ENCODE measurements around the gene PCCB. TPM values are rescaled to one million over a fixed set of nuclear protein-coding genes. Genes with fewer than 3 reads are reported as not detected.
"Not testable (repeated sequence)": the region's sequence is repeated elsewhere in the genome, so short reads cannot be mapped to it uniquely, and the experiment has no call there.

Gene PCCB
- 10 to 100 TPM; 25.3 to 69.7 (median 39.1) TPM for total RNA-seq

- Histone ChIP-seq H3K4me1 (replicated peaks in 1 of 2) (peaks cover 9 to 10% of the 10 kb centered on the region in 2 donors), H3K27ac (peak within 1 kb of the TSS; percentile 96 to 98), H3K4me3 (peak within 1 kb of the TSS; percentile 73 to 99 (median 82))
- WGBS, 10 experiments, result 0 to 2% (median 0%) methylated on average over 2 to 23 of the region's 64 CpGs; no CpG with 5 or more reads in 1 of the 10 experiments
- ATAC-seq (replicated peaks in 6 of 8), result peak; percentile 97 to 99 (median 99)
- in situ Hi-C loops (cut with MboI; ENCODE audit: low pct_unique_long_range_greater_than_20kb in 2 of 9, low sequenced_read_pairs in 9 of 9, unreplicated experiment in 9 of 9), result no loop called here
These were observed at the start of gene PCCB for GRCh38 chr3:136250059-136250902. Gene PCCB, plus strand, starts transcription at chr3:136250340. Its CDS starts 36 bp downstream, at chr3:136250376.

GRCh38 chr3:136207489-136208115 lies 42.5 kb upstream of the PCCB start:
- 0 to 86% (median 58%) methylated on average over 1 to 4 of the region's 4 CpGs for WGBS, 10 experiments
- H3K4me3 ChIP-seq, result no peak overlapping the region
- ATAC-seq (replicated peaks in 6 of 8), result peak in 3 of 8 experiments; percentile 62 to 94 (median 87)
- in situ Hi-C loops (cut with MboI; ENCODE audit: low pct_unique_long_range_greater_than_20kb in 2 of 9, low sequenced_read_pairs in 9 of 9, unreplicated experiment in 9 of 9), result no loop called here
- H3K4me1 ChIP-seq (replicated peaks in 1 of 2), result no peaks in the 10 kb centered on the region
- H3K27ac ChIP-seq, result no peak overlapping the region

GRCh38 chr3:136209921-136210320 lies 40.2 kb upstream of the PCCB start:
- in situ Hi-C loops (cut with MboI; ENCODE audit: low pct_unique_long_range_greater_than_20kb in 2 of 9, low sequenced_read_pairs in 9 of 9, unreplicated experiment in 9 of 9), result no loop called here
- no peak for ATAC-seq (replicated peaks in 6 of 8)
- Histone ChIP-seq H3K4me1 (replicated peaks in 1 of 2) (no peaks in the 10 kb centered on the region), H3K27ac (no peak overlapping the region), H3K4me3 (no peak overlapping the region)

- in situ Hi-C loops (cut with MboI; ENCODE audit: low pct_unique_long_range_greater_than_20kb in 2 of 9, low sequenced_read_pairs in 9 of 9, unreplicated experiment in 9 of 9), result no loop called here
- WGBS, 10 experiments, result 40 to 100% (median 64%) methylated on average over 1 to 2 of the region's 2 CpGs; no CpG with 5 or more reads in 2 of the 10 experiments
- Histone ChIP-seq H3K27ac (no peak overlapping the region), H3K4me1 (replicated peaks in 1 of 2) (no peaks in the 10 kb centered on the region), H3K4me3 (no peak overlapping the region)
- ATAC-seq (replicated peaks in 6 of 8), result no peak
These were observed 38.6 kb upstream of the PCCB start for GRCh38 chr3:136211547-136211946.

GRCh38 chr3:136222746-136223145 lies 27.4 kb upstream of the PCCB start:
- WGBS, 10 experiments, result 40 to 100% (median 80%) methylated on average over 1 to 2 of the region's 4 CpGs; no CpG with 5 or more reads in 5 of the 10 experiments
- H3K27ac ChIP-seq; H3K4me1 ChIP-seq (replicated peaks in 1 of 2); H3K4me3 ChIP-seq; in situ Hi-C loops (cut with MboI; ENCODE audit: low pct_unique_long_range_greater_than_20kb in 2 of 9, low sequenced_read_pairs in 9 of 9, unreplicated experiment in 9 of 9); ATAC-seq (replicated peaks in 6 of 8): not testable (repeated sequence)

GRCh38 chr3:136232413-136232812 lies 17.7 kb upstream of the PCCB start:
- ATAC-seq (replicated peaks in 6 of 8), result no peak
- in situ Hi-C loops (cut with MboI; ENCODE audit: low pct_unique_long_range_greater_than_20kb in 2 of 9, low sequenced_read_pairs in 9 of 9, unreplicated experiment in 9 of 9), result no loop called here
- WGBS, 10 experiments, result 20 to 100% (median 84%) methylated on average over 1 to 2 of the region's 2 CpGs; no CpG with 5 or more reads in 2 of the 10 experiments
- H3K4me3 ChIP-seq, result no peak overlapping the region
- H3K4me1 ChIP-seq (replicated peaks in 1 of 2), result no peaks in the 10 kb centered on the region
- H3K27ac ChIP-seq, result no peak overlapping the region

GRCh38 chr3:136235545-136235944 lies 14.6 kb upstream of the PCCB start:
- ATAC-seq (replicated peaks in 6 of 8), result no peak
- Histone ChIP-seq H3K4me3 (no peak overlapping the region), H3K4me1 (replicated peaks in 1 of 2) (no peaks in the 10 kb centered on the region), H3K27ac (no peak overlapping the region)
- 50 to 78% (median 50%) methylated on average over 1 of the region's 1 CpG; no CpG with 5 or more reads in 5 of the 10 experiments for WGBS, 10 experiments
- in situ Hi-C loops (cut with MboI; ENCODE audit: low pct_unique_long_range_greater_than_20kb in 2 of 9, low sequenced_read_pairs in 9 of 9, unreplicated experiment in 9 of 9), result no loop called here

GRCh38 chr3:136236109-136236508 lies 14.0 kb upstream of the PCCB start:
- in situ Hi-C loops (cut with MboI; ENCODE audit: low pct_unique_long_range_greater_than_20kb in 2 of 9, low sequenced_read_pairs in 9 of 9, unreplicated experiment in 9 of 9), result no loop called here
- 8 to 96% (median 40%) methylated on average over 1 to 2 of the region's 2 CpGs; no CpG with 5 or more reads in 1 of the 10 experiments for WGBS, 10 experiments
- Histone ChIP-seq H3K4me3 (no peak overlapping the region), H3K4me1 (replicated peaks in 1 of 2) (no peaks in the 10 kb centered on the region), H3K27ac (no peak overlapping the region)
- no peak for ATAC-seq (replicated peaks in 6 of 8)

GRCh38 chr3:136237103-136237502 lies 13.0 kb upstream of the PCCB start:
- no peak for ATAC-seq (replicated peaks in 6 of 8)
- WGBS, 10 experiments, result 43 to 100% (median 80%) methylated on average over 1 of the region's 1 CpG; no CpG with 5 or more reads in 3 of the 10 experiments
- Histone ChIP-seq H3K27ac (no peak overlapping the region), H3K4me3 (no peak overlapping the region), H3K4me1 (replicated peaks in 1 of 2) (no peaks in the 10 kb centered on the region)
- in situ Hi-C loops (cut with MboI; ENCODE audit: low pct_unique_long_range_greater_than_20kb in 2 of 9, low sequenced_read_pairs in 9 of 9, unreplicated experiment in 9 of 9), result no loop called here

GRCh38 chr3:136237961-136238649 lies 12.0 kb upstream of the PCCB start:
- in situ Hi-C loops (cut with MboI; ENCODE audit: low pct_unique_long_range_greater_than_20kb in 2 of 9, low sequenced_read_pairs in 9 of 9, unreplicated experiment in 9 of 9), result no loop called here
- WGBS, 10 experiments, result 17 to 93% (median 80%) methylated on average over 1 to 3 of the region's 4 CpGs; no CpG with 5 or more reads in 2 of the 10 experiments
- H3K27ac ChIP-seq, result no peak overlapping the region
- no peaks in the 10 kb centered on the region for H3K4me1 ChIP-seq (replicated peaks in 1 of 2)
- no peak overlapping the region for H3K4me3 ChIP-seq
- no peak for ATAC-seq (replicated peaks in 6 of 8)

GRCh38 chr3:136239094-136239493 lies 11.0 kb upstream of the PCCB start:
- in situ Hi-C loops (cut with MboI; ENCODE audit: low pct_unique_long_range_greater_than_20kb in 2 of 9, low sequenced_read_pairs in 9 of 9, unreplicated experiment in 9 of 9), result no loop called here
- WGBS, 10 experiments, result 0 to 80% (median 43%) methylated on average over 1 of the region's 1 CpG; no CpG with 5 or more reads in 3 of the 10 experiments
- no peak overlapping the region for H3K27ac ChIP-seq
- no peak overlapping the region for H3K4me3 ChIP-seq
- no peaks in the 10 kb centered on the region for H3K4me1 ChIP-seq (replicated peaks in 1 of 2)
- peak in 1 of 8 experiments; percentile 57 for ATAC-seq (replicated peaks in 6 of 8)

GRCh38 chr3:136245691-136246090 lies 4.4 kb upstream of the PCCB start:
- Histone ChIP-seq H3K4me3 (no peak overlapping the region), H3K27ac (no peak overlapping the region), H3K4me1 (replicated peaks in 1 of 2) (no peaks in the 10 kb centered on the region)
- no peak for ATAC-seq (replicated peaks in 6 of 8)
- 56 to 100% (median 63%) methylated on average over 1 to 3 of the region's 3 CpGs; no CpG with 5 or more reads in 3 of the 10 experiments for WGBS, 10 experiments
- in situ Hi-C loops (cut with MboI; ENCODE audit: low pct_unique_long_range_greater_than_20kb in 2 of 9, low sequenced_read_pairs in 9 of 9, unreplicated experiment in 9 of 9), result no loop called here

- Histone ChIP-seq H3K4me1 (replicated peaks in 1 of 2) (peaks cover 9 to 10% of the 10 kb centered on the region in 2 donors), H3K4me3 (no peak overlapping the region), H3K27ac (no peak overlapping the region)
- in situ Hi-C loops (cut with MboI; ENCODE audit: low pct_unique_long_range_greater_than_20kb in 2 of 9, low sequenced_read_pairs in 9 of 9, unreplicated experiment in 9 of 9), result no loop called here
- no peak for ATAC-seq (replicated peaks in 6 of 8)
- 40 to 100% (median 83%) methylated on average over 1 of the region's 1 CpG; no CpG with 5 or more reads in 6 of the 10 experiments for WGBS, 10 experiments
These were observed 2.7 kb upstream of the PCCB start for GRCh38 chr3:136247436-136247835.
